ENCODE results near the gene ZNF260.

The ZNF260 gene

DNA sequence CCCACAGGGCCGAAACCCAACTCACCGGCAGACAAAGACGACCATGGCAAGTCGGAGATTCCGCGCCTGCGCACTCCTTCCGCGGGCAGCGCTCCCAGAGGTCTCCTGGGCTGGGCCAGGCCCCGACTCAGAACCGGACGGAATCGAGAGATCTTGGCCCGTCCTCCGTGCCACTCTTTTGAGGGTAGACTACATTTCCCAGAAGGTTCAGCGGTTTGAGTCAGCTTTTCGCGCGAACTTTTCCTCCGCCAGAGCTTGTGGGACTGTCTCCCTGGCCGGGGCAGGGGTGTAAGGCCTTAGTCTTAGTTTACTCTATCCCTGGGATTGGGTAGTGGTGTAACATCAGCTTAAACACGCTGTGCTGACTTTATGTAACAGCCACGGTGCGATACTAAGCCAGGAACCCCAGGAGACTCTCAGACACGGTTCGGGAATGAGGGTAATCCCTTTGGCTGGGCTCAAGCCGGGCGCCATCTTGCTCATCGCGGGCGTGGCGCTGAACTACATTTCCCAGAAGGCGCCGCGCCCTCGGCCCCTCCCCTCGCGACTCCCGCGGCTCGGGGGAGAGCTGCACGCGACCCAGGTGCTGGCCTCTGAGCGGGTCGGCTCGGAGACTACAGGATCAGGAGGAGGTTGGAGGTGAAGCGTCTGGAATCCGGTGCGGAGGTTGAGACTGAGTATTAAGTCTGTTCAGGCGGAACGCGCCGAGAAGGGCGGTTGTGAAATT is at the start of gene ZNF260:
Gene ZNF260 (minus strand): TSS at position 78 of the 727 bp plus-strand sequence. CDS start 13,033 bp downstream, outside the sequence.
- no peaks in the 10 kb centered on the region for H3K27me3 ChIP-seq (ENCODE audit: control insufficient read depth, insufficient read depth, low read length)
- peaks cover under 1% of the 10 kb centered on the region for H3K9me3 ChIP-seq (ENCODE audit: control insufficient read depth, low read depth, low read length)
- H3K9ac ChIP-seq (ENCODE audit: low read length), result peak within 1 kb of the TSS; percentile 95
- H3K4me1 ChIP-seq (ENCODE audit: control insufficient read depth, low read depth, low read length), result no peaks in the 10 kb centered on the region
- peak within 1 kb of the TSS; percentile 97 for H3K27ac ChIP-seq (ENCODE audit: low read length)
- peaks cover 10% of the 10 kb centered on the region for H3K36me3 ChIP-seq (ENCODE audit: control insufficient read depth, low read depth, low read length)
- peak within 1 kb of the TSS; percentile 90 for H3K4me3 ChIP-seq (ENCODE audit: low read length)

DNA sequence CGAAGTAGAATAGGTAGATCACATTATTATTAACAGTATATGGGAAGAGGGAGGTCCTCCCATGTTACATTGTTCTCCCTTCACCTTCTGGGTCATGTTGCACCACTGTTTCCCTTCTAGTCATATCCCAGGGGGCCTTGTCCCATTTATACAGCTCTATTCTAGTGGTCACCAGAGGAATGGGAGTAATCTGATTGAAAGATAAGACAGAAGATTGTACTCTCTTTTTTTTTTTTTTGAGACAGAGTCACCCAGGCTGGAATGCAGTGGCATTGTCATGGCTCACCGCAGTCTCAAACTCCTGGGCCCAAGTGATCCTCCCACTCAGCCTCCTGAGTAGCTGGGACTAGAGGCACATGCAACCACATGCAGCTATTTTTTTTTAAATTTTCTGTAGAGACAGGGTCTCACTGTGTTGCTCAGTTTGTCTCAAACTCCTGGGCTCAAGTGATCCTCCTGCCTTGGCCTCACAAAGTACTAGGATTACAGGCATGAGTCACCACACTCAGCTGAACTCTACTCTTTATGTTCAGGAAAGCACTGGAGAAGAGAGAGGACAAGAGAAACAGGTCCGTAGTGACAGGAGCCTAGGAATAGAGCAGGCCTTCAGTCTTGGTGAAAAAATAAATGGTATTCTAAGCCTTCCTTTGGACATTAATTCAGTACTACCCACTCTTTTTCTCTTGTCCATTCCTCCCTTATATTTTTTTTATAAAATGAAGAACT is 49.4 kb upstream of the ZNF260 start:
- H3K4me1 ChIP-seq (ENCODE audit: control insufficient read depth, low read depth, low read length), result peaks cover 4% of the 10 kb centered on the region
- no peak overlapping the region for H3K4me3 ChIP-seq (ENCODE audit: low read length)

DNA sequence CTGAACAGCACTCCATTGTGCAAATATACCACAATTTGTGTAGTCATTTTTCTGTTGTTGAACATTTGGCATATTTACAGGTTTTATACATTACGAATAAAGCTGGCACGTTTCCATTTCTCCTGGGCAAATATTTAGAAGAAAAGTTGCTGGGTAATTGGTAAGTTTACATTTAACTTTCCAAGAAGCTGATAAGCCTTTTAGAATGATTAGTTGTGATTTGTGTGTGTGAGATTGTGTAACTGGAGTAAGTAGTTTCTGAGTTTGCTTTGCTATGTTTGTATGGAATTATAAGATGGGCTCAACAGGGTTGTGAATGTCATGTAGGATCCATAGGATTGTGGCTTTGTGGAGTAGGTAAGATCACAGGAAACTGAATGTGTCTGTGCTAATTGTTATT is 46.7 kb upstream of the ZNF260 start:
- H3K4me3 ChIP-seq (ENCODE audit: low read length), result peak overlapping the region; percentile 89
- H3K27ac ChIP-seq (ENCODE audit: low read length), result no peak overlapping the region
- H3K9ac ChIP-seq (ENCODE audit: low read length), result no peak overlapping the region

More for the DNA sequence above, 49.4 kb upstream of the ZNF260 start:
- H3K9ac ChIP-seq (ENCODE audit: low read length), result no peak overlapping the region
- no peaks in the 10 kb centered on the region for H3K9me3 ChIP-seq (ENCODE audit: control insufficient read depth, low read depth, low read length)
- H3K27me3 ChIP-seq (ENCODE audit: control insufficient read depth, insufficient read depth, low read length), result no peaks in the 10 kb centered on the region
- no peak overlapping the region for H3K27ac ChIP-seq (ENCODE audit: low read length)
- H3K36me3 ChIP-seq (ENCODE audit: control insufficient read depth, low read depth, low read length), result peaks cover 28% of the 10 kb centered on the region

DNA sequence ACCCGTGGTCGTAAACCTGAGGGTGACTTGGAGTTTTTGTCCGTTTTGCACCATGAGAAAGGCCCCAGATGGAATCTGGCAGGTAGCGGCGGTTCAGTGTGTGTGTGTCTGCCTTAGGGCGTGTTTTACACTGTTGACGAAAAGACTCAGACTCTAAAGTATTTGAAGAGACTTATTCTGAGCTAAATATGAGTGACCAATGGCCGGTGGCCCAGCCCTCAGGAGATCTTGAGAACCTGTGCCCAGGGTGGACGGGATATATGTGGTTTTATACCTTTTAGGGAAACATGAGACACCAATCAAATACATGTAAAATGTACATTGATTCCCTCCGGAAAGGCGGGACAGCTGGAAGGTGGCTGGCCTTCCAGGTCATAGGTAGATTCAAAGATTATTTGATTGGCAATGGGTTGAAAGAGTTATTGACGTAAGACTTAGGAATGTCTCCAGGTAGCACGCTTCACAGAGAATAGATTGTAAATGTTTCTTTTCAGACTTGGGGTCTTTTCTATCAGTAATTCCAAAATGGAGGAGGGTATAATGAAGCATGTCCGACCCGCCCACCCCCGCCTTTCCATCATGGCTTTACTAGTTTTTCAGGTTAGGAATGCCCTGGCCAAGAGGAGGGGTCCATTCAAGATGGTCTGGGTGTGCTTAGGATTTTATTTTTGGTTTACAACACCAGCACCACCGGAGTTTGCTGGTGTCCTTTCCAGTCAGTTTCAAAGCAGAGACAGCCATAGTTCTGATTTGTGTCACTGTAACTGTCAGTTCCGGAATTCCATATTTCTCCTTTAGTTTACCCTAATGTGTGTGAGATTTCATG is 46.0 kb upstream of the ZNF260 start:
- H3K4me1 ChIP-seq (ENCODE audit: control insufficient read depth, low read depth, low read length), result peaks cover 4% of the 10 kb centered on the region
- H3K9me3 ChIP-seq (ENCODE audit: control insufficient read depth, low read depth, low read length), result no peaks in the 10 kb centered on the region
- H3K36me3 ChIP-seq (ENCODE audit: control insufficient read depth, low read depth, low read length), result peaks cover 15% of the 10 kb centered on the region
- H3K4me3 ChIP-seq (ENCODE audit: low read length), result peak overlapping the region; percentile 89
- H3K27ac ChIP-seq (ENCODE audit: low read length), result peak overlapping the region; percentile 51
- peak overlapping the region; percentile 85 for H3K9ac ChIP-seq (ENCODE audit: low read length)
- no peaks in the 10 kb centered on the region for H3K27me3 ChIP-seq (ENCODE audit: control insufficient read depth, insufficient read depth, low read length)

More for the DNA sequence above, 46.7 kb upstream of the ZNF260 start:
- Histone ChIP-seq H3K4me1 (ENCODE audit: control insufficient read depth, low read depth, low read length) (peaks cover 4% of the 10 kb centered on the region), H3K27me3 (ENCODE audit: control insufficient read depth, insufficient read depth, low read length) (no peaks in the 10 kb centered on the region), H3K9me3 (ENCODE audit: control insufficient read depth, low read depth, low read length) (no peaks in the 10 kb centered on the region), H3K36me3 (ENCODE audit: control insufficient read depth, low read depth, low read length) (peaks cover 16% of the 10 kb centered on the region)

DNA sequence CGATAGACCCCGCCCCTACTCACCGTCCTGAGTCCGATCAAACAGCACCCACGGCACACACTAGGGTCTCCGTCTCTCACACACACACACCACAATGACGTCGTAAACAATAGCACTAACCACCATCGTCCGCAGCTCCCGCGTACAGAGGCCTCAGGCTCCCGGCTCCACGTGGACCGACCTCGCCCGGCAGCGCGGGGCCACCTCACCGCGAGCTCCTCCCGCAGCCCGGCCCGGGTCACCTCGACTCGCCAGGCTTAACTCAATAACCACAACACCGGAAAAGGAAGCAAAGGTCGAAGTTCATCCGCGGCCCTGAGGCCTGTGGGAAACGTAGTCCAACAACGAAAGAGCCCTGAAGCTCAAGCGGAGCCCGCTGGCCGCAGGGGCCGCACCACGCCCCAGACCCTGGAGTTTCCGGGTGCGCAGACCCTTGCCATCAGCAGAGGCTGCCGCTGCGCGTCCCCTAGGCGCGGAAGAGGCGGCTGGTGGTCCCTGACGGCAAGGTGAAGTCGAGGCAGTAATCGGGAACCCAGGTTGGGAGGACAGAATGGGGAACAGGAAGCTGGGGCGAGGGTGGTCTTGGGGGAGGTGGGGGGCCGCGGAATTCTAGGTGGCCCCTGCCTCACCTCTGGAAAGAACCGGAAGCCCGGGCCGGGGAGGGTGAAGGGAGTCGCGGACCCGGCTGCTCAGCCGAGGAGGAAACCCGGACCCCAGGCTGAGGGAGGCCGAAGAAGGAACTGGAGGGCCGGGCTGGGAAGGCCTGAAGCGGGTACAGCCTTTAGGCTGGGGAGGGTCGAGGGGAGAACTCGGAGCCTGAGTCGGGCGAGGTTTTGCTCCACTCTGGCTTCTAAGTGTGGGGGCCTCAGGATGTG is 45.2 kb upstream of the ZNF260 start, which contains the start of gene ZNF529:
Gene ZNF529 (minus strand): TSS at position 273 of the 875 bp plus-strand sequence. CDS start 946 bp downstream, outside the sequence.
- Histone ChIP-seq H3K27ac (ENCODE audit: low read length) (peak within 1 kb of the TSS; percentile 54), H3K27me3 (ENCODE audit: control insufficient read depth, insufficient read depth, low read length) (no peaks in the 10 kb centered on the region), H3K4me3 (ENCODE audit: low read length) (peak within 1 kb of the TSS; percentile 89), H3K9ac (ENCODE audit: low read length) (peak within 1 kb of the TSS; percentile 85), H3K4me1 (ENCODE audit: control insufficient read depth, low read depth, low read length) (peaks cover 4% of the 10 kb centered on the region), H3K36me3 (ENCODE audit: control insufficient read depth, low read depth, low read length) (peaks cover 14% of the 10 kb centered on the region), H3K9me3 (ENCODE audit: control insufficient read depth, low read depth, low read length) (no peaks in the 10 kb centered on the region)

DNA sequence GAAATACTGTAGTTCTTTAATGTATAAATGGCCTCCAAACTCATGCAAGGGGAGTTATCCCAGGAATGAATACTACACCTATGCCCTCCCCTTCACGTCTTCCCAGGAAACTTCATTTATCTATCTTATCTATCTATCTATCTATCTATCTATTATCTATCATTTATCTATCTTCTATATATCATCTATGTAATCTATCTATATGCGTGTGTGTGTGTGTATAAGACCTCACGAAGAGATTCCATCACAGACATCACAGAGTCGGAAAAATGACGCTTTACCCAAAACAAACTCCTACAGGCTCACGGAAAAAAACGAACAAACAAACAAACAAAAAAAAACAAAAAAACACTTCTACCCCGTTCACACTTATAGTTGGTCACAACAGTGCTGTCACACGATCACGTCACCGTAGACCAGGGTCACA is 44.5 kb upstream of the ZNF260 start:
- Histone ChIP-seq H3K4me1 (ENCODE audit: control insufficient read depth, low read depth, low read length) (peaks cover 4% of the 10 kb centered on the region), H3K9me3 (ENCODE audit: control insufficient read depth, low read depth, low read length) (no peaks in the 10 kb centered on the region), H3K36me3 (ENCODE audit: control insufficient read depth, low read depth, low read length) (peaks cover 12% of the 10 kb centered on the region), H3K27ac (ENCODE audit: low read length) (peak overlapping the region; percentile 54), H3K4me3 (ENCODE audit: low read length) (peak overlapping the region; percentile 89), H3K27me3 (ENCODE audit: control insufficient read depth, insufficient read depth, low read length) (no peaks in the 10 kb centered on the region), H3K9ac (ENCODE audit: low read length) (peak overlapping the region; percentile 85)

DNA sequence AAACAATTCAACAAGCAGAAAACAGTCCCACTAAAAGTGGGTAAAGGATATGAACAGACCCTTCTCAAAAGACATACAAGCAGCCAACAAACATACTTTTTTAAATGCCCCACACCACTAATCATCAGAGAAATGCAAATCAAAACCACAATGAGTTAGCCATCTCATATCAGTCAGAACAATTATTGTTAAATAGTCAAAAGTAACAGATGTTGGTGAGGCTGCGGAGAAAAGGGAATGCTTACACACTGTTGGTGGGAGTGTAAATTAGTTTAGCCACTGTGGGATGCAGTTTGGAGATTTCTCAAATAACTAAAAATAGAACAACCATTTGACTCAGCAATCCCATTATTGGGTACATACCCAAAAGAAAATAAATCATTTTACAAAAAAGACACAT is 36.3 kb upstream of the ZNF260 start:
- H3K27ac ChIP-seq (ENCODE audit: low read length), result no peak overlapping the region
- H3K9me3 ChIP-seq (ENCODE audit: control insufficient read depth, low read depth, low read length), result peaks cover 26% of the 10 kb centered on the region
- no peak overlapping the region for H3K4me3 ChIP-seq (ENCODE audit: low read length)
- no peaks in the 10 kb centered on the region for H3K27me3 ChIP-seq (ENCODE audit: control insufficient read depth, insufficient read depth, low read length)
- H3K9ac ChIP-seq (ENCODE audit: low read length), result no peak overlapping the region
- no peaks in the 10 kb centered on the region for H3K4me1 ChIP-seq (ENCODE audit: control insufficient read depth, low read depth, low read length)
- peaks cover under 1% of the 10 kb centered on the region for H3K36me3 ChIP-seq (ENCODE audit: control insufficient read depth, low read depth, low read length)

DNA sequence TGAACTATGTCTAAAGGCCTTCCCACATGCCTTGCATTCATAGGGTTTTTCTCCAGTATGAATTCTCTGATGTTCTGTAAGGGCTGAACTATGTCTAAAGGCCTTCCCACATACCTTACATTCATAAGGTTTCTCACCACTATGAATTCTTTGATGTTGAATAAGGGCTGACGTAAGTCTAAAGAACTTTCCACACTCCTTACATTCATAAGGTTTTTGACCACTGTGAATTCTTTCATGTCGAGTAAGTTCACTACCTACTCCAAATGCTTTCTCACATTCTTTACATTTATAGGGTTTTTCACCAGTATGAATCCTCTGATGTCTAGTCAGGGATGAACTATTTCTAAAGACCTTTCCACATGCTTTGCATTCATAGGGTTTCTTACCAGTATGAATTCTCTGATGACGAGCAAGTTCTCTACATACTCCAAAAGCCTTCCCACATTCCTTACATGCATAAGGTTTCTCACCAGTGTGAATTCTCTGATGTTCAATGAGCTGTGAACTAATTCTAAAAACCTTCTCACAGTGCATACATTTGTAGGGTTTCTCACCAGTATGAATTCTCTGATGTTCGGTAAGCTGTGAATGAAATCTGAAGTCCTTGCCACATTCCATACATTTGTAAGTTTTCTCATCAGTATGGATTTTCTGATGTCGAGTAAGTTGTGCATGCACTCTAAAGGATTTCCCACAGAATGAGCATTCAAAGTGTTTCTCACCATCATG is 19.1 kb upstream of the ZNF260 start:
- H3K4me1 ChIP-seq (ENCODE audit: control insufficient read depth, low read depth, low read length), result no peaks in the 10 kb centered on the region
- H3K27me3 ChIP-seq (ENCODE audit: control insufficient read depth, insufficient read depth, low read length), result no peaks in the 10 kb centered on the region
- H3K36me3 ChIP-seq (ENCODE audit: control insufficient read depth, low read depth, low read length), result peaks cover 51% of the 10 kb centered on the region
- H3K9me3 ChIP-seq (ENCODE audit: control insufficient read depth, low read depth, low read length), result peaks cover 86% of the 10 kb centered on the region
- H3K27ac ChIP-seq (ENCODE audit: low read length), result no peak overlapping the region
- H3K9ac ChIP-seq (ENCODE audit: low read length), result no peak overlapping the region
- H3K4me3 ChIP-seq (ENCODE audit: low read length), result no peak overlapping the region

DNA sequence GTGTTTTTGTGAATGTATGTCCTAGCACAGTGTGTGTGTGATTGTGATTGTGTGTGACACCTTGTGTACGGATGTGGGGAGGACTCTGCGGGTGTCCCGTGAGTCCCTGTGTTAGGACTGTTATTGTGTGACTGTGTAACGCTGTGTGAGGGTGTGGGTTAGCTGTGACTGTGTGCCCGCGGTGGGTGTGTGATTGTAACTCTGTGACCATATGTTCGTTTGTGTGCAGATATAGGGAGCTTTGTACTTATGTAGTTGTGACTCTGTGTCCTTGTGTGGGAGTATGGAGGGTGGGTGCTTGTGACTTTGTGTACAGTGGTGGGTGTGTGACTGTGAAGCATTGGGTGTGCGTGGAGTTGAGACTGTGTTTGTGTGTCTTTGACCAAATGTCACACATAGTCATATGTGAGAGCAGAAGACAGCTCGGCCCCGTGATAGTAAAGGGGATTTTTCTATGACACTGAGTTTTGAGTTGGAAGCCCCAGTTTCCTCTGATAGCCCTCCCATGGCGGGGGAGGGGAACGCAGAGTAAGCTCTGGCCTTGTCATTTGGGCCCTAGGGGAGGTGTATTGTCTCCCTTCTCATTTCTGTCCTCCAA is 949 bp upstream of the ZNF260 start:
- Histone ChIP-seq H3K36me3 (ENCODE audit: control insufficient read depth, low read depth, low read length) (peaks cover 10% of the 10 kb centered on the region), H3K4me3 (ENCODE audit: low read length) (peak overlapping the region; percentile 90), H3K27ac (ENCODE audit: low read length) (peak overlapping the region; percentile 59), H3K4me1 (ENCODE audit: control insufficient read depth, low read depth, low read length) (no peaks in the 10 kb centered on the region), H3K9ac (ENCODE audit: low read length) (peak overlapping the region; percentile 95), H3K27me3 (ENCODE audit: control insufficient read depth, insufficient read depth, low read length) (no peaks in the 10 kb centered on the region), H3K9me3 (ENCODE audit: control insufficient read depth, low read depth, low read length) (peaks cover 5% of the 10 kb centered on the region)

DNA sequence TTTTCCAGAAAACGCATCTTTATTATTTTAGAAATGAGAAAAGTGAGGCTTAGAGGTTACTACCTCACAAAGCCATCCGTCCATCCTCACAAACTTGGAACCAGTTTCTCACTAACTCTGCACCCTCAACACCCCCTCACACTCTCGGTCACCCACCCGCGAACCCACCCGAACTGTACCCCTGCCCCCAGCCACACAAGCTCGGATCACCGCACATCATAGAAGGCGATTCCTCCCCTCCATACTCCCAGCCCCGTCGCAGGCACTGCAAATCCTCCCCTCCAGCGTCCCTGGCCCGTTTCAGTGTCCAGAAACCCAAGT is 238 bp downstream of the ZNF260 start:
- Histone ChIP-seq H3K36me3 (ENCODE audit: control insufficient read depth, low read depth, low read length) (peaks cover 15% of the 10 kb centered on the region), H3K4me1 (ENCODE audit: control insufficient read depth, low read depth, low read length) (no peaks in the 10 kb centered on the region), H3K4me3 (ENCODE audit: low read length) (peak overlapping the region; percentile 90), H3K27me3 (ENCODE audit: control insufficient read depth, insufficient read depth, low read length) (no peaks in the 10 kb centered on the region), H3K27ac (ENCODE audit: low read length) (peak overlapping the region; percentile 97), H3K9me3 (ENCODE audit: control insufficient read depth, low read depth, low read length) (no peaks in the 10 kb centered on the region), H3K9ac (ENCODE audit: low read length) (peak overlapping the region; percentile 95)

All from iPS-18a (cell line).